Germinal center (tissue), 1 donor: ENCODE measurements around the gene HOXB7.

Source experiments
- DNase-seq: peaks from one replicate; pipeline ENCODE4 v3.0.0; 2012; ENCODE audit warnings: mixed read lengths, low spot score

HOXB7 gene

GRCh38 chr17:48609033-48609432 lies 1.8 kb downstream of the HOXB7 start:
- no peak for DNase-seq

- no peak for DNase-seq
Measured at GRCh38 chr17:48608494-48608834, 2.4 kb downstream of the HOXB7 start.

- no peak for DNase-seq
Measured at GRCh38 chr17:48606892-48607614, 3.8 kb downstream of the HOXB7 start.

- no peak for DNase-seq
Measured at GRCh38 chr17:48605991-48606891, 4.6 kb downstream of the HOXB7 start.

GRCh38 chr17:48605409-48605919 lies 5.4 kb downstream of the HOXB7 start:
- DNase-seq: no peak

GRCh38 chr17:48604770-48605329 lies 6.0 kb downstream of the HOXB7 start, which contains the start of gene HOXB6:
Gene HOXB6 (minus strand): TSS chr17:48604986. CDS start chr17:48598150, 6,836 bp downstream.
- DNase-seq: no peak

GRCh38 chr17:48603959-48604769 lies 6.7 kb downstream of the HOXB7 start:
- no peak for DNase-seq

- DNase-seq: no peak
Measured at GRCh38 chr17:48601539-48602425, 9.0 kb downstream of the HOXB7 start.

- no peak for DNase-seq
Measured at GRCh38 chr17:48601207-48601538, 9.6 kb downstream of the HOXB7 start.

GRCh38 chr17:48600244-48601098 lies 10.3 kb downstream of the HOXB7 start:
- DNase-seq: no peak

- DNase-seq: no peak
Measured at GRCh38 chr17:48599354-48599753, 11.5 kb downstream of the HOXB7 start.

GRCh38 chr17:48598736-48599135 lies 12.1 kb downstream of the HOXB7 start:
- DNase-seq: no peak

GRCh38 chr17:48597778-48598631 lies 12.8 kb downstream of the HOXB7 start:
- peak; percentile 55 for DNase-seq

- no peak for DNase-seq
Measured at GRCh38 chr17:48597528-48597777, 13.4 kb downstream of the HOXB7 start.

GRCh38 chr17:48596735-48597527 lies 13.9 kb downstream of the HOXB7 start:
- no peak for DNase-seq

- no peak for DNase-seq
Measured at GRCh38 chr17:48596000-48596734, 14.7 kb downstream of the HOXB7 start.

GRCh38 chr17:48595278-48595999 lies 15.4 kb downstream of the HOXB7 start:
- no peak for DNase-seq
